22Rv1 (cell line): ENCODE results near the gene CD9.
A peak's percentile ranks its signal among the peaks of the same experiment; 100 is the strongest.

Source experiments
- H3K27ac ChIP-seq: fragments of 450-650 bp; 2 replicates; pipeline ENCODE4 v1.5.1; 2017
- ZFX ChIP-seq: fragments of 450-650 bp; IDR thresholded peaks from 2 replicates; pipeline ENCODE4 v1.6.1; 2017; ENCODE audit warnings: antibody characterized with exemption, borderline replicate concordance
- TF ChIP-seq, protein P1 (sequence below): fragments of 450-650 bp; IDR thresholded peaks from 2 replicates; pipeline ENCODE4 v1.5.1; 2017; ENCODE audit warnings: mild to moderate bottlenecking

The CD9 gene

DNA sequence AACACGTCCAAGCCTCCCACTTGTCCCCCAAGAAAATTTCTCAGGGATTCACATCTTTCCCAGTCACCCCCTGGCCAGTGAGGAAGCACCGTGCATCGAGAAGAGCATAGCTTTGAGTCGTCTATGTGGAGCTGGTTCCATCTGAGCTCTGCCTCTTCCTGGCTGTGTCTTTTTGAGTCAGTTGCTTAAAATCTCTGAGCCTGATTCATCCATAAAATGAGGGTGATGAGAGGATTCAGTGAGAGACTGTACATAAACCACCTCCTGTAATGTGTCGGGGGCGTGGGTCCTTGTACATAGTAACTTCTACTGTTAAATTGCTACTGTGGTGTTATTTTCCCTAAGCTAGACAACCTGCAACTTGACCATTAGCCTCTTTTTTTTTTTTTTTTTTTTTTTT lies 13.8 kb downstream of the CD9 start:
- H3K27ac ChIP-seq: no peak overlapping the region; the same call in 1 of the 2 replicates
- TF ChIP-seq, protein P1, sequence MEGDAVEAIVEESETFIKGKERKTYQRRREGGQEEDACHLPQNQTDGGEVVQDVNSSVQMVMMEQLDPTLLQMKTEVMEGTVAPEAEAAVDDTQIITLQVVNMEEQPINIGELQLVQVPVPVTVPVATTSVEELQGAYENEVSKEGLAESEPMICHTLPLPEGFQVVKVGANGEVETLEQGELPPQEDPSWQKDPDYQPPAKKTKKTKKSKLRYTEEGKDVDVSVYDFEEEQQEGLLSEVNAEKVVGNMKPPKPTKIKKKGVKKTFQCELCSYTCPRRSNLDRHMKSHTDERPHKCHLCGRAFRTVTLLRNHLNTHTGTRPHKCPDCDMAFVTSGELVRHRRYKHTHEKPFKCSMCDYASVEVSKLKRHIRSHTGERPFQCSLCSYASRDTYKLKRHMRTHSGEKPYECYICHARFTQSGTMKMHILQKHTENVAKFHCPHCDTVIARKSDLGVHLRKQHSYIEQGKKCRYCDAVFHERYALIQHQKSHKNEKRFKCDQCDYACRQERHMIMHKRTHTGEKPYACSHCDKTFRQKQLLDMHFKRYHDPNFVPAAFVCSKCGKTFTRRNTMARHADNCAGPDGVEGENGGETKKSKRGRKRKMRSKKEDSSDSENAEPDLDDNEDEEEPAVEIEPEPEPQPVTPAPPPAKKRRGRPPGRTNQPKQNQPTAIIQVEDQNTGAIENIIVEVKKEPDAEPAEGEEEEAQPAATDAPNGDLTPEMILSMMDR: no peak
- TF ChIP-seq ZFX: no peak

DNA sequence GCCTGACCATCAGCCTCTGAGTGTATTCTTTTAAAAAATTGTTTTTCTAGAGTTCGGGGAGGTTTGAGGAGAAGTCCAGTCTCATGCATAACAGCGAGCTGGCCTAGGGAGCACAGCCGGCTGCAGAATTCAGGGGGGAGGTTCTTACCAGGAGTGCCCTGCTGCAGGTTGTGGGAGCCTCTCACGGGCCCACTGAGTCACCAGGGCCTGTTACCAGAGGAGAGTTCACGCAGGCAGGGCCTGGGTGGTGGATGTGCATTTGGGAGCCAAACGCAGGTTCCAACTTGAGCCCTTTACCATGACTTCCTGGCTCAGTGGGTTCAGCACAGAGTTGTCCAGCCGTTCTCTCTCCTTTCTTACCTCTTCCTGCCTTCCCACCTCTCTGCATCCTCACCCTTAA lies 14.4 kb downstream of the CD9 start:
- TF ChIP-seq, protein P1: no peak
- peak overlapping the region; percentile 76 for H3K27ac ChIP-seq

DNA sequence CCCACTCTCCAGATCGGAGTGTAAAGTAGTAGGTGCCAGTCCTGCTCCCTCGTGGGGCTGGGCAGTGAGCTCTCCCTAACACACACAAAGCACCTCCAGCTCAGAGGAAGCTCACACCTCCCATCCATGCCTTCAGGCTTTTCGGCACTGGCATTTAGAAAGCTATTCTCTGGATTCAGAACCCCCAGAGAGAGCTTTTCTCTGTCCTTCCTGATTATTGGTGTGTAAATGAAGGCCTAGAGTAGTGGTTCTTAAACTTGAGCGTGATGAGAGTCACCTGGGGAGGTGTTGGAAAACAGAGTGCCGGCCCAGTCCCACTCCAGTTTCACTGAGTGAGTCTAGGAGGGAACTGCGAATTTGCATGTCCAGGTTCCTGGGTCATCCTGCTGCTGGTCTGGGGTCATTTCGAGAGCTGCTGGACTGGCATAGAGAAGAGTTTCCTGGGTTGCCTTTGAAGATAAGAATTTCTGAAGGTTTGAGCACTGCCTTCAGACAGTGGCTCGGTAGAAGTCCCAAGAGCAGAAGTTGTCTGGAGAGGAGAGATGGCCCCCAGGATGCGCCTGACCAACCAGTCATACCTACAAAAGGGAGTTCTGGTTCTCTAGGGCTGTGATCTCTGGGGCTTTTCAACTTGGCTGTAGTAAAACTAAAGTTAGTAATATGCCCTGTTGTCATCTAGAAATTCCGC lies 15.1 kb downstream of the CD9 start:
- TF ChIP-seq, protein P1: no peak
- no peak for TF ChIP-seq ZFX
- H3K27ac ChIP-seq: peak overlapping the region; percentile 76

DNA sequence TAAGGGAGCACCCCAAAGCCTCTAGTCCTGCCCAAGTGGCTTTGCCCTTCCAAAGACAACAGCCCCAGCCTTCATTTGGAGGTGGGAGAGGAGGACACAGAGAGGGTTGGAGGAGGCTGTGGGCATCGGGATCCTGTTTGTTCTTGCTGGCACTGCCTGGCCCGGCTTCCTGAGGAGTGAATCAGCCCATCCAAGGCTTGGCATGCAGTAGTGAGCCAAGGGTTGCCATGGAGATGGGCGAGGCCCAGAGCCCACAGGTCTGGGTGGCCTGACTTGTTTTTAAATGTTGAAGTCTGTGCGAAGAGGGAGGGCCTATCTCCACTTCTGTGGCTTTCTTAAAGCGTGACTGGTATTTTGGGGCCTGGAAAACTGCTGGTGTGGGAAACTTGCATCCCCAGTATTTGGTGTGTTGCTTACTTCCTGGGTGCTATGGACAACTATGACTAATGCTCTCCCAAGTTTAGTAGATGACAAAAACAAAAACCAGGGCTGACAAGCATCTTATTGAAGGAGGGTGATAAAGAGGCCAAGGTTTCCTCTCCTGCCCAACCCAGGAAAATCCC lies 15.8 kb downstream of the CD9 start:
- peak overlapping the region; percentile 76 for H3K27ac ChIP-seq
- no peak for TF ChIP-seq ZFX
- TF ChIP-seq, protein P1: no peak

DNA sequence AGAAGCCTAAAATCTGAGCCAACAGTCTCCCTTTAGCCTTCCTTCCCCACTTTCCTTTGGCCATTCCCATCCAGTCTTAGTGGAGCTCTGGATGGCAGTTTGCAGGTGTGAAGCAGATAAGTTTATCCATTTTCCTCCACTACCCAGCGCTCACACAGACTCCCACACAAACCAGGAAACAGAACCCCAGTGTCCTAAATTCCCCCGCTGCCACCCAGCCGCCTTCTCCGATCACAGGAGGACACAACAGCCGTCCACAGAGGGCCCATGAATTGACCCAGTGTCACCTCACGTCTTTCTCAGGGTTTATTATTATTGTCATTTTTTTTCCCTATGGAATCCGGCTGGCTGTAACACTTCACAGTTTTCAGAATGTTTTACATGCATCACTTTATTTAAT lies 16.4 kb downstream of the CD9 start:
- TF ChIP-seq ZFX: no peak
- TF ChIP-seq, protein P1: no peak
- peak overlapping the region; percentile 76 for H3K27ac ChIP-seq

DNA sequence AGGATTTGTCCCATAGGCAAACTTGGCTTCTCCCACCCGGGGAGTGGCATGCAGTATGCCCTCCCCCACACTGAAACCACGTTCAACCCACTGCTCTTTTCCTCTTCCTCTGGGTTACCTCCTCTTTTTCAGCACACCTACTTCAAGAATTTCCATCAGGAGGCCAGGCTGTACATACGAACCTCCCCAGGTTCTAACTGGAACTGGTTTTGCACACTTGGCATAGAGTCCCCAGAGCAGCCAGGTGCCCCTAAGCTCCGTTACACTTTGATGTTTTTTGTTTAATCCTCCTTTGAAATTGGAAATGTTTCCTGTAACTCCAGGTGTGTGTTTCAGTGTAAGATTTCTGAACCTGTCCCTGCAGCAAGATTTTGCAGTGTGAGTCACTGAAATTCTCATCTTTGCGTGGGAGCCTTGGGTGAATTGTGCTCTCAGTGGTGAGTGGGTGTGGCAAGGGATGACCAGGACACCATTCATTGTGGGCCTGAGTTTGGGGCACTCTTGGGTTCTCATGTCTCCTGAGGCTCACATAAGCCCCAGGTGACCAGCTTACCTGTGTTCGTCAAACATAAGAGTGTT lies 18.2 kb downstream of the CD9 start:
- no peak overlapping the region for H3K27ac ChIP-seq
- no peak for TF ChIP-seq ZFX
- TF ChIP-seq, protein P1: no peak

DNA sequence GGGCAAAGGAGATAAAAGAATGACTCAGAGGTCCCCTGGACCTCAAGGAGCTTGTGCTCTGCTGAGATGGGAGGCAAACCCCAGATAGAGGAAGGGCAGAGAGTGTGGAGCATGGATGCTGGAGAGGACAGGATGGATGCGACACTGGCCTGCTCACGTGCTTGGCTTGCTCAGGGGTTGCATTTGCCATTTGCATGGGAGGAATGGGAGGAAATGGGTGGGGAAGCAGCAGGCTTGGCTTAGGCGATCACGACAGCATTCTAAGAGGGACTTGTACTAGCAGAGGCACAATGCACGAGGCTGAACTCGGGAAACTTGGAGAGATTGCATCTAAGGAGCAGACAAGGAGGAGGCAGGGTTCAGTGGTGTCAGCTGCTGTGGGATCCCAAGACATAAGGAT lies 19.8 kb downstream of the CD9 start:
- no peak overlapping the region for H3K27ac ChIP-seq
- no peak for TF ChIP-seq ZFX
- TF ChIP-seq, protein P1: no peak
